Measurements from ENCODE around the gene HCFC1. TPM values are rescaled to one million over a fixed set of nuclear protein-coding genes. Genes with fewer than 3 reads are reported as not detected.

The HCFC1 gene
- polyA plus RNA-seq, 3 donors: 1.9 to 21.8 (median 3.8) TPM

DNA sequence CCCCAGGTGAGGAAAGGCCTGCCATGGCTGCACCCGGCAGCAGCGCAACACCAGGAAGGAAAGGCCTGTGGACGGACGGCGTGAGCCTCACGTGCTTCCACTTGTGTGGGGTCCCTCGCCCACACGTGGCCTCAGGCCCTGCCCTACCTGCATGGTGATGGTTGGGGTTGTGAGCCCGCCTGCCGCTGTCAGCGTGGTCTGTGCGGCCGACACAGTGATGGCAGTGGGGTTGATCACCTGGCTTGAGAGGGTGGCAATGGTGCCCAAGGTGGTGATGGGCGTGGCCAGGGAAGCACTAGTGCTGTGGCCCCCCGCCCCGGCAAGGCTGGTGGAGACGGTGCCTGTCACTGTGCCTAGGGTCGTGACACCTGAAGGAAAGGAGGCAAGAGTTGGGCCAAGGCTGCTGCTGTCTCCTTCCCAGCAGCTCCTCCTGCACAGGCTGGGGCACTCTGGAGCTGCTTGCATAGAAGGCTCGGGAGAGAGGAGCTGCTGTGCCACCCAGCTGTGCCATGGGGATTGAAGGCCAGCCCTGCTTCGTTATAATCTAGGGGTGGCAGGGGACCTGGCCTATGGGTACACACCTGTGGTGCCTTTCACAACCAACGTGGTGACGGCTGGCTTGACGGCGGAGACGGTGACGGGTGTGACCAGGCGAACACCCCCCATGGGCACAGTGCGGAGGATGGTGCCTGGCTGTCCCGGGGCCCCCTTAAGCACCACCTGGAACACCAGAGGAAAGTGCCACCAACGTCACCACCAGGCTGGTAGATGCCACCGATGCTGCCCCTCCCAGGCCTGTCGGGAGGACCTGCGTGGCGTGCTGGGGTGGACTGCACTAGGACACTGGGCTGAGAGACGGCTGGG lies 15.3 kb downstream of the HCFC1 start:
- intact Hi-C loops (cut with micrococcal nuclease): loop anchor here in 1 of 2 donors (10.0 kb wide), 1 partner anchor 191 kb away; the partner anchor contains the start of gene PLXNB3
- no peak overlapping the region for H3K4me2 ChIP-seq (replicated peaks; ENCODE audit: extremely low read depth, low read length, poor library complexity, severe bottlenecking)
- H3K9me3 Mint-ChIP-seq: peaks cover 0 to 13% (median 0%) of the 10 kb centered on the region in 7 donors
- H3K4me1 Mint-ChIP-seq: no peaks in the 10 kb centered on the region
- peaks cover 0 to 17% (median 0%) of the 10 kb centered on the region in 3 donors for H3K27me3 Mint-ChIP-seq (ENCODE audit: low read depth in 3 of 3)
- no peaks in the 10 kb centered on the region for H3K9me3 ChIP-seq (replicated peaks in 1 of 2; ENCODE audit: control insufficient read depth in 1 of 2, insufficient read depth in 1 of 2, low read length in 2 of 2)
- peak overlapping the region in 2 of 7 donors; percentile 30 to 64 for H3K27ac Mint-ChIP-seq
- 94% methylated on average over 20 of the region's 35 CpGs for WGBS (ENCODE audit: insufficient coverage)
- no peak overlapping the region for H2AFZ ChIP-seq (ENCODE audit: insufficient read depth, low read depth, low read length, poor library complexity, severe bottlenecking)
- H3K36me3 Mint-ChIP-seq: peaks cover 62 to 94% of the 10 kb centered on the region in 2 donors
- H3K4me1 ChIP-seq (ENCODE audit: control insufficient read depth in 1 of 2, insufficient read depth in 2 of 2, low read length in 2 of 2): no peaks in the 10 kb centered on the region
- no peak overlapping the region for H3K27ac ChIP-seq (ENCODE audit: low read depth in 1 of 2, low read length in 2 of 2)
- no peak overlapping the region for H3K9ac ChIP-seq (ENCODE audit: insufficient read depth, low read length, poor library complexity, severe bottlenecking)
- no peak overlapping the region for H3K4me3 Mint-ChIP-seq
- no peak overlapping the region for H3K4me3 ChIP-seq (replicated peaks in 1 of 3; ENCODE audit: low read depth in 2 of 3, low read length in 3 of 3)
- no peaks in the 10 kb centered on the region for H3K27me3 ChIP-seq (ENCODE audit: control insufficient read depth in 2 of 2, insufficient read depth in 2 of 2, low read length in 2 of 2)
- no peak for DNase-seq
- peaks cover 98% of the 10 kb centered on the region for H4K20me1 ChIP-seq (ENCODE audit: insufficient read depth, low read length)
- H3K79me2 ChIP-seq (ENCODE audit: insufficient read depth, low read length): peaks cover 10% of the 10 kb centered on the region
- peaks cover 85 to 99% of the 10 kb centered on the region in 2 donors for H3K36me3 ChIP-seq (replicated peaks in 1 of 2; ENCODE audit: control insufficient read depth in 1 of 2, insufficient read depth in 2 of 2, low read length in 2 of 2)
- TF ChIP-seq, protein P1, sequence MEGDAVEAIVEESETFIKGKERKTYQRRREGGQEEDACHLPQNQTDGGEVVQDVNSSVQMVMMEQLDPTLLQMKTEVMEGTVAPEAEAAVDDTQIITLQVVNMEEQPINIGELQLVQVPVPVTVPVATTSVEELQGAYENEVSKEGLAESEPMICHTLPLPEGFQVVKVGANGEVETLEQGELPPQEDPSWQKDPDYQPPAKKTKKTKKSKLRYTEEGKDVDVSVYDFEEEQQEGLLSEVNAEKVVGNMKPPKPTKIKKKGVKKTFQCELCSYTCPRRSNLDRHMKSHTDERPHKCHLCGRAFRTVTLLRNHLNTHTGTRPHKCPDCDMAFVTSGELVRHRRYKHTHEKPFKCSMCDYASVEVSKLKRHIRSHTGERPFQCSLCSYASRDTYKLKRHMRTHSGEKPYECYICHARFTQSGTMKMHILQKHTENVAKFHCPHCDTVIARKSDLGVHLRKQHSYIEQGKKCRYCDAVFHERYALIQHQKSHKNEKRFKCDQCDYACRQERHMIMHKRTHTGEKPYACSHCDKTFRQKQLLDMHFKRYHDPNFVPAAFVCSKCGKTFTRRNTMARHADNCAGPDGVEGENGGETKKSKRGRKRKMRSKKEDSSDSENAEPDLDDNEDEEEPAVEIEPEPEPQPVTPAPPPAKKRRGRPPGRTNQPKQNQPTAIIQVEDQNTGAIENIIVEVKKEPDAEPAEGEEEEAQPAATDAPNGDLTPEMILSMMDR (IDR thresholded peaks at IDR 0.05): no peak

DNA sequence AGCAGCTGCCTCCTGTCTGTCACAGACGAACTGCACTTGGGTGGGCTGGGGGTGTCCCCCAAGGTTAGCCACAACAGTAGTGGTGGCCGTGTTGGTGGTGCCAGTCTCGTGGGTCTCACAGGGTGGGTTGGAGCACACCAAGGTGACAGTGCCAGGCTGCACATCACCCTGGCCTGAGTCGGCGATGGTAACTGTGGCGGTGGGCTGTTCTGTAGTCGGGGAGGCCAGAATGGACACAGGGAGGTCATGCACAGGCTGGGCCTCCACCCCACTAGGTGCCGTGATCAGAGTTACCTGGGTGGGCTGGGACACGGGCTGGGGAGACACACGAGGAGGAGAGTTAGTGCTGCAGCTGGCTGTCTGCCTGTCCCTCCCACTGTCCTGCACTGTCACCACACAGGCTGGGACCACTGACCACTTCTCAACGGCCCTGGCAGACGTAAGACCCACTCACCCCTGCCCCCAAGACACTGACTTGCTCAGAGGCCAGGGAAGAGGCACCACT lies 16.3 kb downstream of the HCFC1 start:
- H3K9me3 Mint-ChIP-seq: peaks cover 0 to 8% (median 0%) of the 10 kb centered on the region in 7 donors
- Histone ChIP-seq H3K9ac (ENCODE audit: insufficient read depth, low read length, poor library complexity, severe bottlenecking) (no peak overlapping the region), H3K4me3 (replicated peaks in 1 of 3; ENCODE audit: low read depth in 2 of 3, low read length in 3 of 3) (no peak overlapping the region), H4K20me1 (ENCODE audit: insufficient read depth, low read length) (peaks cover 98% of the 10 kb centered on the region), H3K79me2 (ENCODE audit: insufficient read depth, low read length) (peaks cover 10% of the 10 kb centered on the region), H3K27me3 (ENCODE audit: control insufficient read depth in 2 of 2, insufficient read depth in 2 of 2, low read length in 2 of 2) (no peaks in the 10 kb centered on the region), H2AFZ (ENCODE audit: insufficient read depth, low read depth, low read length, poor library complexity, severe bottlenecking) (no peak overlapping the region), H3K4me1 (ENCODE audit: control insufficient read depth in 1 of 2, insufficient read depth in 2 of 2, low read length in 2 of 2) (no peaks in the 10 kb centered on the region), H3K27ac (ENCODE audit: low read depth in 1 of 2, low read length in 2 of 2) (no peak overlapping the region), H3K36me3 (replicated peaks in 1 of 2; ENCODE audit: control insufficient read depth in 1 of 2, insufficient read depth in 2 of 2, low read length in 2 of 2) (peaks cover 85 to 99% of the 10 kb centered on the region in 2 donors), H3K9me3 (replicated peaks in 1 of 2; ENCODE audit: control insufficient read depth in 1 of 2, insufficient read depth in 1 of 2, low read length in 2 of 2) (no peaks in the 10 kb centered on the region), H3K4me2 (replicated peaks; ENCODE audit: extremely low read depth, low read length, poor library complexity, severe bottlenecking) (no peak overlapping the region)
- no peak for DNase-seq
- peaks cover 63 to 94% of the 10 kb centered on the region in 2 donors for H3K36me3 Mint-ChIP-seq
- no peak overlapping the region for H3K4me3 Mint-ChIP-seq
- 93% methylated on average over 5 of the region's 12 CpGs for WGBS (ENCODE audit: insufficient coverage)
- H3K27ac Mint-ChIP-seq: peak overlapping the region in 5 of 7 donors; percentile 26 to 81 (median 50)
- H3K4me1 Mint-ChIP-seq: no peaks in the 10 kb centered on the region
- TF ChIP-seq, protein P1 (IDR thresholded peaks at IDR 0.05): no peak
- intact Hi-C loops (cut with micrococcal nuclease): loop anchor here in 1 of 2 donors (10.0 kb wide), 1 partner anchor 190 kb away; the partner anchor contains the start of gene PLXNB3
- peaks cover 0 to 12% (median 0%) of the 10 kb centered on the region in 3 donors for H3K27me3 Mint-ChIP-seq (ENCODE audit: low read depth in 3 of 3)

Data from CD14-positive monocyte (primary cell).